ENCODE data around the gene EIF4EBP3.

EIF4EBP3 gene

GRCh38 chr5:140547508-140548299, at the start of gene EIF4EBP3:
Gene EIF4EBP3, plus strand, starts transcription at chr5:140547662. Its CDS starts 76 bp downstream, at chr5:140547738.
- DNase-seq (ENCODE audit: low read depth) = no peak

GRCh38 chr5:140497897-140498296, 49.6 kb upstream of the EIF4EBP3 start:
- no peak for DNase-seq (ENCODE audit: low read depth)

- DNase-seq (ENCODE audit: low read depth) = no peak
Measured at GRCh38 chr5:140498591-140498990, 48.9 kb upstream of the EIF4EBP3 start.

- DNase-seq (ENCODE audit: low read depth) = no peak
Measured at GRCh38 chr5:140502834-140503233, 44.6 kb upstream of the EIF4EBP3 start.

GRCh38 chr5:140509898-140510297, 37.6 kb upstream of the EIF4EBP3 start:
- DNase-seq (ENCODE audit: low read depth) = no peak

GRCh38 chr5:140513124-140513523, 34.3 kb upstream of the EIF4EBP3 start:
- no peak for DNase-seq (ENCODE audit: low read depth)

- DNase-seq (ENCODE audit: low read depth) = no peak
Measured at GRCh38 chr5:140524003-140524402, 23.5 kb upstream of the EIF4EBP3 start.

GRCh38 chr5:140540227-140540626, 7.2 kb upstream of the EIF4EBP3 start:
- DNase-seq (ENCODE audit: low read depth) = no peak

GRCh38 chr5:140542972-140543371, 4.5 kb upstream of the EIF4EBP3 start:
- no peak for DNase-seq (ENCODE audit: low read depth)

- DNase-seq (ENCODE audit: low read depth) = no peak
Measured at GRCh38 chr5:140544986-140545385, 2.5 kb upstream of the EIF4EBP3 start.

- no peak for DNase-seq (ENCODE audit: low read depth)
Measured at GRCh38 chr5:140545606-140546005, 1.9 kb upstream of the EIF4EBP3 start.

GRCh38 chr5:140546851-140547507, 483 bp upstream of the EIF4EBP3 start:
- DNase-seq (ENCODE audit: low read depth) = no peak

GRCh38 chr5:140548300-140548688, 832 bp downstream of the EIF4EBP3 start:
- no peak for DNase-seq (ENCODE audit: low read depth)

GRCh38 chr5:140548791-140549190, 1.3 kb downstream of the EIF4EBP3 start:
- DNase-seq (ENCODE audit: low read depth) = no peak

GRCh38 chr5:140549237-140550144, 2.0 kb downstream of the EIF4EBP3 start:
- peak; percentile 60 for DNase-seq (ENCODE audit: low read depth)

GRCh38 chr5:140550147-140551079, 3.0 kb downstream of the EIF4EBP3 start:
- no peak for DNase-seq (ENCODE audit: low read depth)

GRCh38 chr5:140551872-140552271, 4.4 kb downstream of the EIF4EBP3 start:
- DNase-seq (ENCODE audit: low read depth) = no peak

- no peak for DNase-seq (ENCODE audit: low read depth)
Measured at GRCh38 chr5:140553657-140554056, 6.2 kb downstream of the EIF4EBP3 start.

GRCh38 chr5:140554454-140554853, 7.0 kb downstream of the EIF4EBP3 start:
- no peak for DNase-seq (ENCODE audit: low read depth)

GRCh38 chr5:140555747-140556312, 8.4 kb downstream of the EIF4EBP3 start:
- no peak for DNase-seq (ENCODE audit: low read depth)

GRCh38 chr5:140556438-140556837, 9.0 kb downstream of the EIF4EBP3 start:
- DNase-seq (ENCODE audit: low read depth) = no peak

All from CMK (cell line).